Nephron (organoid): ENCODE measurements around the gene TOR4A.

Source experiments
- H3K27ac Mint-ChIP-seq, 3 experiments: 2 replicates each; pipeline ENCODE4 v1.8.0; 2020; ENCODE audit warnings: mixed read lengths in 3 of 3, mild to moderate bottlenecking in 2 of 3, moderate library complexity in 1 of 3
- H3K27me3 Mint-ChIP-seq: 2 replicates; pipeline ENCODE4 v1.8.0; 2021; ENCODE audit warnings: low read depth, mild to moderate bottlenecking, moderate library complexity, mixed read lengths
- H3K36me3 Mint-ChIP-seq: 2 replicates; pipeline ENCODE4 v1.8.0; 2020; ENCODE audit warnings: low read depth, mixed read lengths
- H3K4me1 Mint-ChIP-seq: 2 replicates; pipeline ENCODE4 v1.8.0; 2020; ENCODE audit warnings: mixed read lengths
- H3K4me3 Mint-ChIP-seq, 3 experiments: 2 replicates each; pipeline ENCODE4 v1.8.0; 2020; ENCODE audit warnings: mild to moderate bottlenecking in 3 of 3, mixed read lengths in 3 of 3, moderate library complexity in 2 of 3
- H3K9me3 Mint-ChIP-seq: 2 replicates; pipeline ENCODE4 v1.8.0; 2020; ENCODE audit warnings: mixed read lengths
- TF ChIP-seq, protein P1 (sequence below), 3 experiments: fragments of 200-600 bp; sonication (generic); IDR thresholded peaks; one replicate each; pipeline ENCODE4 v1.5.0; 2021; ENCODE audit warnings: antibody characterized with exemption in 3 of 3; ENCODE audit not compliant: unreplicated experiment in 3 of 3

TOR4A gene

DNA sequence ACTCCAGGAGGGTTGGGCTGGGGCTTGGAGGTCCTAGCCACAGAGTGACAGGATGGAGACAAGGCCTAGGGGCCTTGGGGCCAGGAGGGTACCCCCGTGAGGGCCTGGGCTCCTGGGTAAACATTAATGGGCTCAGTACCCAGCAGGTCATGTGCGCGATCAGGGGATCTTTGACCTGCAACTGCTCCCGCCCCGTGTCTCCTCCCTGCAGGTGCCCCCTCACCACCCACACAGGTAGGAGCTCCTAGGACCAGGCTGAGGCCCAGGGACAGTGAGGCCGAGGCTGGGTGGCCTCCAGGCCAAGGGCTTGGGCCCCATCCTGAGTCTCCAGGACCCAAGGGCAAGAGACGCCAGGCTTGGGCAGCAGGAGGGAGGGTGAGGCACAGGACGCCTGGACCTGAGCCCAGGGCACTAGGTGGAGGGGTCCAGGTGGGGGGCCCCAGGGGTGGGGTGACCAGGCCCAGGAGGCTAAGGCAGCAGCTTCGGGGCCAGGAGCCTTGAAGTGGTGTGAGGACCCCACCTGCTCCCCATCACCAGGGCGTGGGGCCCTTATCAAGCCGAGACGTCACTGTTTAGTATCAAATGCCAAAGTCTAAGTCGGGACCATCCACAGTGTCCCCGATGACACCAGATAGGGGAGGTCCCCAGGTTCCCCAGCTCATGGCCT lies 46.7 kb upstream of the TOR4A start, which contains the start of gene SLC34A3:
Gene SLC34A3, plus strand, starts transcription at position 197 of the 667 bp plus-strand sequence. CDS start 802 bp downstream, outside the sequence.
- H3K4me3 Mint-ChIP-seq: no peak within 1 kb of the TSS
- no peaks in the 10 kb centered on the region for H3K36me3 Mint-ChIP-seq
- H3K9me3 Mint-ChIP-seq: no peaks in the 10 kb centered on the region
- H3K27me3 Mint-ChIP-seq: peaks cover 9% of the 10 kb centered on the region
- peaks cover 9% of the 10 kb centered on the region for H3K4me1 Mint-ChIP-seq
- H3K27ac Mint-ChIP-seq: peak within 1 kb of the TSS in 2 of 3 experiments; percentile 72 to 73
- TF ChIP-seq, protein P1, sequence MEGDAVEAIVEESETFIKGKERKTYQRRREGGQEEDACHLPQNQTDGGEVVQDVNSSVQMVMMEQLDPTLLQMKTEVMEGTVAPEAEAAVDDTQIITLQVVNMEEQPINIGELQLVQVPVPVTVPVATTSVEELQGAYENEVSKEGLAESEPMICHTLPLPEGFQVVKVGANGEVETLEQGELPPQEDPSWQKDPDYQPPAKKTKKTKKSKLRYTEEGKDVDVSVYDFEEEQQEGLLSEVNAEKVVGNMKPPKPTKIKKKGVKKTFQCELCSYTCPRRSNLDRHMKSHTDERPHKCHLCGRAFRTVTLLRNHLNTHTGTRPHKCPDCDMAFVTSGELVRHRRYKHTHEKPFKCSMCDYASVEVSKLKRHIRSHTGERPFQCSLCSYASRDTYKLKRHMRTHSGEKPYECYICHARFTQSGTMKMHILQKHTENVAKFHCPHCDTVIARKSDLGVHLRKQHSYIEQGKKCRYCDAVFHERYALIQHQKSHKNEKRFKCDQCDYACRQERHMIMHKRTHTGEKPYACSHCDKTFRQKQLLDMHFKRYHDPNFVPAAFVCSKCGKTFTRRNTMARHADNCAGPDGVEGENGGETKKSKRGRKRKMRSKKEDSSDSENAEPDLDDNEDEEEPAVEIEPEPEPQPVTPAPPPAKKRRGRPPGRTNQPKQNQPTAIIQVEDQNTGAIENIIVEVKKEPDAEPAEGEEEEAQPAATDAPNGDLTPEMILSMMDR (IDR thresholded peaks at IDR 0.05; ENCODE audit: unreplicated experiment in 3 of 3): no peak

DNA sequence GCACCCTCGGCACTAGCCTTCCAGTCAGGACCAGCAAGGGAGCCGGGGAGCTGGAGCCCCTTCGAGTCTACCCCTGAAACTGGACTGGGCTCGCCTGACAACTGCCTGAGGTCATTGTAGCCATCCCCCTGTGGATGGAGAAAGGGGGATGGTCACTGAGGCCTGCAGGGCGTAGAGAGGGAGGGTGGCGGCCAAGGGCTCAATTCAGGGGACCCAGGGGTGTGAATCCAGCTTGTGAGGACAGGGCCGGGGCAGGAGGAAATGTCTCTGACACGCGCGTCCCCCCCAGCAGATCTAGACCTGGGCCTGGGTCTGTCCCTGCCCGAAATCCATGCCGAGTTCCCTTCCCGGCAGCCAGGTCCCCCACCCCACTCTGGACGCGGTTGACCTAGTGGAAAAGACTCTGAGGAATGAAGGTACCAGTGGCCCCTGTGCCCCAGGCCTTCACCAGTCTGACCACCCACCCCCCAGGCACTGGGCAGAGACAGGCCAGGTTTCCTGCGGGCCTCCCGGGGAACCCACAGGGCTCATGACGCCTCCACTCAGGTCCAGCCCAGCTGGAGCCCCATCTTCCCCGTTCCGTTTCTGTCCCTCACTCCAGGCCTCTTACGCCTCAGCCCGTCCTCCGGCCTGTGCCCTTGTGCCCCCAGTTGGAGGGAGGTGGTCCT lies 46.0 kb upstream of the TOR4A start:
- no peaks in the 10 kb centered on the region for H3K36me3 Mint-ChIP-seq
- H3K9me3 Mint-ChIP-seq: no peaks in the 10 kb centered on the region
- no peak overlapping the region for H3K27ac Mint-ChIP-seq
- TF ChIP-seq, protein P1 (IDR thresholded peaks at IDR 0.05; ENCODE audit: unreplicated experiment in 3 of 3): no peak
- H3K4me3 Mint-ChIP-seq: no peak overlapping the region
- peaks cover 9% of the 10 kb centered on the region for H3K27me3 Mint-ChIP-seq
- H3K4me1 Mint-ChIP-seq: peaks cover 9% of the 10 kb centered on the region

DNA sequence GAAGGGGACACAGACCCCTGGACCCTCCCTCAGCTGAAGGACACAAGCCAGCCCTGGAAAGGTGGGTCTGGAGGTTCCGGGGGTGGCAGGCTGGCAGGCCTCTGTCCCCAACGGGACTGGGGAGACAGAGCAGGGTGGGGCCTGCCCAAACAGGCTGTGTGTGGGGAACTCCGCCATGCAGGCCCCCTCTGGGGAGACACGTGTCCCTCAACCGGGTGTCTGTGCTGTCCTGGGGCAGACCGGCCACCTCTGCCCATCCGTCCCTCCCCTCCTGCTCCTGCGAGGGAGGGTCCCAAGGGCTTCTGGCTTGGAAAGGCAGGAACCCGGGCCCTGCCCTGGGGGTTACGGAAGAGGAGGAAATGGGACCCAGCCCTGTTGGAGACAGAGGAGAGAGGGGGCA lies 45.4 kb upstream of the TOR4A start:
- TF ChIP-seq, protein P1 (IDR thresholded peaks at IDR 0.05; ENCODE audit: unreplicated experiment in 3 of 3): no peak
- Mint-ChIP-seq H3K27me3 (peaks cover 9% of the 10 kb centered on the region), H3K4me1 (peaks cover 9% of the 10 kb centered on the region), H3K4me3 (no peak overlapping the region), H3K9me3 (no peaks in the 10 kb centered on the region), H3K27ac (no peak overlapping the region), H3K36me3 (no peaks in the 10 kb centered on the region)

DNA sequence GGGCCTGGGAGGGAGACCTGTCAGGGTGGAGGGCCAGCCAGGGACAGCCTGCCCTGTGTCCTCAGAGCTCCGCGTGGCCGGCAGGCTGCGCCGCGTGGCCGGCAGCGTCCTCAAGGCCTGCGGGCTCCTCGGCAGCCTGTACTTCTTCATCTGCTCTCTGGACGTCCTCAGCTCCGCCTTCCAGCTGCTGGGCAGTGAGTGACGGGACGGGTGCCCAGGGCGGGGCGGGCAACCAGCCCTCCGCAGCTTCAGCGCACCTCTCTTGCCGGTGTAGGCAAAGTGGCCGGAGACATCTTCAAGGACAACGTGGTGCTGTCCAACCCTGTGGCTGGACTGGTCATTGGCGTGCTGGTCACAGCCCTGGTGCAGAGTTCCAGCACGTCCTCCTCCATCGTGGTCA lies 45.0 kb upstream of the TOR4A start:
- H3K36me3 Mint-ChIP-seq: no peaks in the 10 kb centered on the region
- H3K4me1 Mint-ChIP-seq: peaks cover 10% of the 10 kb centered on the region
- TF ChIP-seq, protein P1 (IDR thresholded peaks at IDR 0.05; ENCODE audit: unreplicated experiment in 3 of 3): no peak
- H3K4me3 Mint-ChIP-seq: no peak overlapping the region
- peaks cover 8% of the 10 kb centered on the region for H3K27me3 Mint-ChIP-seq
- no peak overlapping the region for H3K27ac Mint-ChIP-seq
- H3K9me3 Mint-ChIP-seq: no peaks in the 10 kb centered on the region

DNA sequence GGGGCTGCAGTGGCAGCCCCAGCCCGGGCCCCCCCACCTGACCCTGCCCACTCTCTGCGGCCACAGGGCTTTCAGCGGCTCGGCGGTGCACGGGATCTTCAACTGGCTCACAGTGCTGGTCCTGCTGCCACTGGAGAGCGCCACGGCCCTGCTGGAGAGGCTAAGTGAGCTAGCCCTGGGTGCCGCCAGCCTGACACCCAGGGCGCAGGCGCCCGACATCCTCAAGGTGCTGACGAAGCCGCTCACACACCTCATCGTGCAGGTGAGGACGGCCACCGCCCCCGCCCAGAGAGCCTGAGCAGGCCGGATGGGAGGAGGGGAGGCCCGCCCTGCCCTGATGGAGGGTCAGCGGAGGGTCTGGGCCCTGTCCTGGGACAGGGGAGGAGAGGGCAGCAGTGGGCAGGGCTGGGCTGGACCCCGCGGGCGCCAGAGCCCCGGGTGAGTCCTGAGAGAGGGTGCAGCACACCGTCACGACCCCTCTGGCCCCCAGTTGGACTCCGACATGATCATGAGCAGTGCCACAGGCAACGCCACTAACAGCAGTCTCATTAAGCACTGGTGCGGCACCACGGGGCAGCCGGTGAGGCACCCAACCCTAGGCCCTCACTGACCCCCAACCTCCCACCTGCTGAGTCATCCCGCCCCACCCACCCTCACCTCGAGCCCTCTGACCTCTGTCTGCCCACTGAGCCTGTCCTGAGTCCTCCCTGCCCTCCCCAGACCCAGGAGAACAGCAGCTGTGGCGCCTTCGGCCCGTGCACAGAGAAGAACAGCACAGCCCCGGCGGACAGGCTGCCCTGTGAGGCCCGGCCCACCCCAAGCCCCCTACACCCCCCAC lies 44.2 kb upstream of the TOR4A start:
- peaks cover 13% of the 10 kb centered on the region for H3K4me1 Mint-ChIP-seq
- H3K4me3 Mint-ChIP-seq: no peak overlapping the region
- H3K27me3 Mint-ChIP-seq: peaks cover 5% of the 10 kb centered on the region
- TF ChIP-seq, protein P1 (IDR thresholded peaks at IDR 0.05; ENCODE audit: unreplicated experiment in 3 of 3): no peak
- H3K36me3 Mint-ChIP-seq: no peaks in the 10 kb centered on the region
- no peaks in the 10 kb centered on the region for H3K9me3 Mint-ChIP-seq
- H3K27ac Mint-ChIP-seq: no peak overlapping the region
